ENCODE results near the gene GCSH.

GCSH gene

GRCh38 chr16:81101702-81102101 lies 5.5 kb upstream of the GCSH start:
- DNase-seq (ENCODE audit: low read depth): no peak

GRCh38 chr16:81099958-81100357 lies 3.8 kb upstream of the GCSH start:
- no peak for DNase-seq (ENCODE audit: low read depth)

- no peak for DNase-seq (ENCODE audit: low read depth)
Observed at GRCh38 chr16:81097230-81097629, 1.0 kb upstream of the GCSH start.

GRCh38 chr16:81096715-81097208 lies 567 bp upstream of the GCSH start:
- DNase-seq (ENCODE audit: low read depth): no peak

GRCh38 chr16:81095653-81095952 lies 592 bp downstream of the GCSH start:
- no peak for DNase-seq (ENCODE audit: low read depth)

- no peak for DNase-seq (ENCODE audit: low read depth)
Observed at GRCh38 chr16:81094771-81095251, 1.4 kb downstream of the GCSH start.

GRCh38 chr16:81088836-81089235 lies 7.4 kb downstream of the GCSH start:
- DNase-seq (ENCODE audit: low read depth): no peak

- DNase-seq (ENCODE audit: low read depth): no peak
Observed at GRCh38 chr16:81081014-81081413, 15.2 kb downstream of the GCSH start.

- no peak for DNase-seq (ENCODE audit: low read depth)
Observed at GRCh38 chr16:81080233-81080632, 16.0 kb downstream of the GCSH start.

GRCh38 chr16:81077076-81077940 lies 18.9 kb downstream of the GCSH start, which contains the start of gene C16orf46:
TSS of gene C16orf46 (minus strand) at chr16:81077238. CDS start at chr16:81063955, 13,283 bp downstream.
- DNase-seq (ENCODE audit: low read depth): peak; percentile 97

- peak; percentile 86 for DNase-seq (ENCODE audit: low read depth)
Observed at GRCh38 chr16:81076566-81077075, 19.6 kb downstream of the GCSH start.

GRCh38 chr16:81073560-81074330 lies 22.4 kb downstream of the GCSH start:
- no peak for DNase-seq (ENCODE audit: low read depth)

- DNase-seq (ENCODE audit: low read depth): no peak
Observed at GRCh38 chr16:81071805-81072204, 24.4 kb downstream of the GCSH start.

GRCh38 chr16:81070979-81071378 lies 25.2 kb downstream of the GCSH start:
- no peak for DNase-seq (ENCODE audit: low read depth)

GRCh38 chr16:81069063-81069462 lies 27.1 kb downstream of the GCSH start:
- no peak for DNase-seq (ENCODE audit: low read depth)

- no peak for DNase-seq (ENCODE audit: low read depth)
Observed at GRCh38 chr16:81067166-81067565, 29.0 kb downstream of the GCSH start.

GRCh38 chr16:81066681-81067080 lies 29.5 kb downstream of the GCSH start:
- no peak for DNase-seq (ENCODE audit: low read depth)

- DNase-seq (ENCODE audit: low read depth): no peak
Observed at GRCh38 chr16:81061871-81062608, 34.2 kb downstream of the GCSH start.

- no peak for DNase-seq (ENCODE audit: low read depth)
Observed at GRCh38 chr16:81061307-81061640, 34.9 kb downstream of the GCSH start.

- DNase-seq (ENCODE audit: low read depth): no peak
Observed at GRCh38 chr16:81060576-81061306, 35.5 kb downstream of the GCSH start.

- no peak for DNase-seq (ENCODE audit: low read depth)
Observed at GRCh38 chr16:81053761-81054160, 42.4 kb downstream of the GCSH start.

- DNase-seq (ENCODE audit: low read depth): no peak
Observed at GRCh38 chr16:81042821-81043220, 53.4 kb downstream of the GCSH start.
